ENCODE measurements around the gene SNTA1. TPM values are rescaled to one million over a fixed set of nuclear protein-coding genes. Genes with fewer than 3 reads are reported as not detected.

Gene SNTA1
- total RNA-seq, 1 experiment from 2014 or later: 15.4 TPM

- POLR2A ChIA-PET: interaction anchor here (0.6 kb wide), 1 partner anchor 24 kb away, joined by 3 read pairs; the partner anchor contains the start of gene SNTA1
- Mint-ChIP-seq H3K4me1 (ENCODE audit: low read depth, unreplicated experiment) (no peaks in the 10 kb centered on the region), H3K4me3 (ENCODE audit: unreplicated experiment) (no peak overlapping the region), H3K36me3 (ENCODE audit: insufficient read depth, unreplicated experiment) (no peaks in the 10 kb centered on the region), H3K9me3 (ENCODE audit: unreplicated experiment) (no peaks in the 10 kb centered on the region), H3K27me3 (ENCODE audit: insufficient read depth, unreplicated experiment) (no peaks in the 10 kb centered on the region), H3K27ac (ENCODE audit: unreplicated experiment) (no peak overlapping the region)
- DNase-seq: no peak
- H3K36me3 ChIP-seq (ENCODE audit: control insufficient read depth, insufficient read depth, low read length): no peaks in the 10 kb centered on the region
- CTCF ChIA-PET: interaction anchor here (0.7 to 0.9 kb wide), 2 partner anchors 13 to 18 kb away, joined by 3 to 4 read pairs; partner anchors contain the start of gene CDK5RAP1
- no peak for TF ChIP-seq CTCF (IDR thresholded peaks at IDR 0.05; ENCODE audit: insufficient read depth in 1 of 2, low read depth in 1 of 2, low read length in 1 of 2, severe bottlenecking in 1 of 2, unreplicated experiment in 1 of 2)
- BruUV-seq (replicated peaks): no TSS peak
- no peak overlapping the region for H3K4me3 ChIP-seq (ENCODE audit: low read depth, low read length)
- H3K9me3 ChIP-seq: no peaks in the 10 kb centered on the region
- no peaks in the 10 kb centered on the region for H3K27me3 ChIP-seq (replicated peaks; ENCODE audit: control insufficient read depth, insufficient read depth, low read length)
- intact Hi-C loops (cut with micrococcal nuclease; ENCODE audit: unreplicated experiment): no loop called here
- H3K4me1 ChIP-seq: peaks cover 11% of the 10 kb centered on the region; the same call in 1 of the 2 replicates
These were observed 24.2 kb downstream of the SNTA1 start for GRCh38 chr20:33419140-33419974.

GRCh38 chr20:33418033-33418432, 25.5 kb downstream of the SNTA1 start:
- ChIA-PET CTCF (interaction anchor here (0.6 to 0.9 kb wide), 2 partner anchors 14 to 36 kb away, joined by 4 read pairs; no protein-coding TSS in a partner anchor), POLR2A (no interaction called here)
- H3K27me3 Mint-ChIP-seq (ENCODE audit: insufficient read depth, unreplicated experiment): no peaks in the 10 kb centered on the region
- Histone ChIP-seq H3K4me1 (peaks cover 3% of the 10 kb centered on the region; the same call in 1 of the 2 replicates), H3K27me3 (replicated peaks; ENCODE audit: control insufficient read depth, insufficient read depth, low read length) (no peaks in the 10 kb centered on the region), H3K9me3 (no peaks in the 10 kb centered on the region), H3K36me3 (ENCODE audit: control insufficient read depth, insufficient read depth, low read length) (no peaks in the 10 kb centered on the region), H3K4me3 (ENCODE audit: low read depth, low read length) (no peak overlapping the region)
- no peak overlapping the region for H3K4me3 Mint-ChIP-seq (ENCODE audit: unreplicated experiment)
- no peak overlapping the region for H3K27ac Mint-ChIP-seq (ENCODE audit: unreplicated experiment)
- no peaks in the 10 kb centered on the region for H3K9me3 Mint-ChIP-seq (ENCODE audit: unreplicated experiment)
- H3K36me3 Mint-ChIP-seq (ENCODE audit: insufficient read depth, unreplicated experiment): no peaks in the 10 kb centered on the region
- BruUV-seq (replicated peaks): no TSS peak
- H3K4me1 Mint-ChIP-seq (ENCODE audit: low read depth, unreplicated experiment): no peaks in the 10 kb centered on the region
- no peak for DNase-seq
- intact Hi-C loops (cut with micrococcal nuclease; ENCODE audit: unreplicated experiment): no loop called here
- TF ChIP-seq CTCF (IDR thresholded peaks at IDR 0.05; ENCODE audit: insufficient read depth in 1 of 2, low read depth in 1 of 2, low read length in 1 of 2, severe bottlenecking in 1 of 2, unreplicated experiment in 1 of 2): no peak

GRCh38 chr20:33415948-33416347, 27.6 kb downstream of the SNTA1 start:
- Mint-ChIP-seq H3K27ac (ENCODE audit: unreplicated experiment) (no peak overlapping the region), H3K27me3 (ENCODE audit: insufficient read depth, unreplicated experiment) (no peaks in the 10 kb centered on the region), H3K4me3 (ENCODE audit: unreplicated experiment) (no peak overlapping the region), H3K36me3 (ENCODE audit: insufficient read depth, unreplicated experiment) (no peaks in the 10 kb centered on the region), H3K4me1 (ENCODE audit: low read depth, unreplicated experiment) (no peaks in the 10 kb centered on the region), H3K9me3 (ENCODE audit: unreplicated experiment) (no peaks in the 10 kb centered on the region)
- no TSS peak for BruUV-seq (replicated peaks)
- H3K4me3 ChIP-seq (ENCODE audit: low read depth, low read length): no peak overlapping the region
- no peaks in the 10 kb centered on the region for H3K36me3 ChIP-seq (ENCODE audit: control insufficient read depth, insufficient read depth, low read length)
- ChIA-PET CTCF (interaction anchor here (0.7 to 1.2 kb wide), 3 partner anchors 20 to 237 kb away, joined by 3 read pairs; no protein-coding TSS in a partner anchor), POLR2A (no interaction called here)
- peak; percentile 77 for TF ChIP-seq CTCF (IDR thresholded peaks at IDR 0.05; ENCODE audit: insufficient read depth in 1 of 2, low read depth in 1 of 2, low read length in 1 of 2, severe bottlenecking in 1 of 2, unreplicated experiment in 1 of 2)
- intact Hi-C loops (cut with micrococcal nuclease; ENCODE audit: unreplicated experiment): no loop called here
- no peaks in the 10 kb centered on the region for H3K4me1 ChIP-seq
- H3K9me3 ChIP-seq: no peaks in the 10 kb centered on the region
- H3K27me3 ChIP-seq (replicated peaks; ENCODE audit: control insufficient read depth, insufficient read depth, low read length): no peaks in the 10 kb centered on the region
- peak in 1 of 2 experiments; percentile 66 for DNase-seq
